ENCODE data around the gene ADPRS.

Gene ADPRS

DNA sequence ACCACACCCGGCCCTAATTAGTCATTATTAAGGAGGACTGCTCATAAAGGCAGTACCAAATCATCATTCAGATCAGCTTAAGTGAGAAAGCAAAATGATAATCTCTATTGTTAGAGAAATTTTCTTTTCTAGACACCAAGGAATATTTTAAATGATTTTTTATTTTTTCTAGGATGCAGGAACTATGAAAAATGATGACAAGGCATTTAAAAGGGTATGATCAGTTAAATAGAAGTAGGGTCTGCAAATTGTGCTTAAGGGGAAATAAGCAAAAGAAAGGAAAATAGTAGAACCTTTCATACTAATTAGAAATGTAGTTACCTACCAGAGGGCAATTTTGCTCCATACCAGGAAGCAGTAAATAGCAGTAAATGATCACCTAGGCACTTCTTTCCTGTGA, 26.4 kb upstream of the ADPRS start:
- Histone ChIP-seq H3K9me3 (no peaks in the 10 kb centered on the region), H3K4me1 (ENCODE audit: control insufficient read depth in 1 of 2, insufficient read depth in 1 of 2, low read depth in 1 of 2, low read length in 1 of 2) (peaks cover 0 to 7% of the 10 kb centered on the region in 2 experiments), H3K4me3 (ENCODE audit: low read depth in 1 of 2, low read length in 1 of 2) (no peak overlapping the region), H3K27me3 (no peaks in the 10 kb centered on the region), H3K27ac (no peak overlapping the region), H3K36me3 (no peaks in the 10 kb centered on the region)
- TF ChIP-seq, protein P1, sequence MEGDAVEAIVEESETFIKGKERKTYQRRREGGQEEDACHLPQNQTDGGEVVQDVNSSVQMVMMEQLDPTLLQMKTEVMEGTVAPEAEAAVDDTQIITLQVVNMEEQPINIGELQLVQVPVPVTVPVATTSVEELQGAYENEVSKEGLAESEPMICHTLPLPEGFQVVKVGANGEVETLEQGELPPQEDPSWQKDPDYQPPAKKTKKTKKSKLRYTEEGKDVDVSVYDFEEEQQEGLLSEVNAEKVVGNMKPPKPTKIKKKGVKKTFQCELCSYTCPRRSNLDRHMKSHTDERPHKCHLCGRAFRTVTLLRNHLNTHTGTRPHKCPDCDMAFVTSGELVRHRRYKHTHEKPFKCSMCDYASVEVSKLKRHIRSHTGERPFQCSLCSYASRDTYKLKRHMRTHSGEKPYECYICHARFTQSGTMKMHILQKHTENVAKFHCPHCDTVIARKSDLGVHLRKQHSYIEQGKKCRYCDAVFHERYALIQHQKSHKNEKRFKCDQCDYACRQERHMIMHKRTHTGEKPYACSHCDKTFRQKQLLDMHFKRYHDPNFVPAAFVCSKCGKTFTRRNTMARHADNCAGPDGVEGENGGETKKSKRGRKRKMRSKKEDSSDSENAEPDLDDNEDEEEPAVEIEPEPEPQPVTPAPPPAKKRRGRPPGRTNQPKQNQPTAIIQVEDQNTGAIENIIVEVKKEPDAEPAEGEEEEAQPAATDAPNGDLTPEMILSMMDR (IDR thresholded peaks at IDR 0.05): no peak

DNA sequence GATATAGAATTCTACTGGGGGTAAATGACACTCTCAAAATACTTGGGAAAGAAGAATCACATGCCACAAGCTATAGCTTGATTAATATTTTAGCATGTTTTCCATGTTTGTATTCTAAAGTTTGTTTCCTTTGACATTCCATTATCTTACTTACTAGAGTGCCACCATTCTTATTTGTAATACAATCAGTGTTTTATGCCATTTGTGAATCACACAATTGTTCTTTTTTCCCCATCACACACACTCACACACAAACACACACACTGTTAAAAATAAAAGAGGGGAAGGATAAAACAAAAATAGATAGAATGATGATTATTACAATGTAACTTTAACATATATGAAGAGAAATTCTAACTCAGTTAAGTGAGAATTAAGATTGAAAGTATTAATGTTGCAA, 20.8 kb upstream of the ADPRS start:
- H3K27ac ChIP-seq: no peak overlapping the region
- H3K27me3 ChIP-seq: no peaks in the 10 kb centered on the region
- no peak overlapping the region for H3K4me3 ChIP-seq (ENCODE audit: low read depth in 1 of 2, low read length in 1 of 2)
- peaks cover 5% of the 10 kb centered on the region for H3K9me3 ChIP-seq
- H3K36me3 ChIP-seq: no peaks in the 10 kb centered on the region
- TF ChIP-seq, protein P1 (IDR thresholded peaks at IDR 0.05): no peak
- H3K4me1 ChIP-seq (ENCODE audit: control insufficient read depth in 1 of 2, insufficient read depth in 1 of 2, low read depth in 1 of 2, low read length in 1 of 2): no peaks in the 10 kb centered on the region

DNA sequence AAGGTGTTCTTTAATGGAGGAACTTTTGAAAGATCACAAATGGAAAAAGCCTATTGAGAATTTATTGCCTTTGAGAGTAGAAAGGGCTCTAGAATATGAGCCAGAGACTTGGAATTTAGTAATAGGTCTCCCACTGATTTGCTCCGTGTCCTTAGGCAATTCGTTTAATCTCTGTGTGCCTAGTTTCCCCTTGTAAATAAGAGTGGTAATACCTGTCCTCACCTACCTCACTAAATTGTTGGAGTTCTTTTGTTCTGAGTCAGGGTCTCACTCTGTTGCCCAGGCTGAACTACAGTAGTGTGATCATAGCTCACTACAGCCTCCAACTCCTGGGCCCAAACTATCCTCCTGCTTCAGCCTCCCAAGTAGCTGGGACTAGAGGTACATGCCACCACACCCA, 19.8 kb upstream of the ADPRS start:
- TF ChIP-seq, protein P1 (IDR thresholded peaks at IDR 0.05): no peak

DNA sequence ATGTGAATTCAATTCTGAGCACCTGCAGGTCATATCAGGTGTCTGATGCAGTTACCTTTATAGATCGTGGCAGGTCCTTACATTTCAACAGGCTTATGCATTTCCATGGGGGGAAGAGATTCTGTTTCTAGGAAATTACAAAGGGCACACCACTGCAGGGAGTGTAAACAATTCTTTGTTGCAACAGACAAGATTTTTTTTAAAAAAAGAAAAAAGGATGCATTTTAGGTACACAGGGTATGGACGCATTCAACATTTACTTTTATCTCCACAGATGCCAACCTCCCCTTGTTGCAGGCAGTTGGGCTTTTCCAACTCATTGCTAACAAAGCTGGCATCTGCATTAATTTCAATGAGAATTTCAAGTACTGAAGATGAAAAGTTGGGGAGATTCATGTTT, 18.3 kb upstream of the ADPRS start:
- H3K4me3 ChIP-seq (ENCODE audit: low read depth in 1 of 2, low read length in 1 of 2): no peak overlapping the region
- TF ChIP-seq, protein P1 (IDR thresholded peaks at IDR 0.05): no peak
- no peaks in the 10 kb centered on the region for H3K27me3 ChIP-seq
- peaks cover 12 to 14% of the 10 kb centered on the region in 2 experiments for H3K4me1 ChIP-seq (ENCODE audit: control insufficient read depth in 1 of 2, insufficient read depth in 1 of 2, low read depth in 1 of 2, low read length in 1 of 2)
- H3K27ac ChIP-seq: no peak overlapping the region
- H3K36me3 ChIP-seq: no peaks in the 10 kb centered on the region
- H3K9me3 ChIP-seq: peaks cover 5% of the 10 kb centered on the region

More for the DNA sequence above, 19.8 kb upstream of the ADPRS start:
- H3K27ac ChIP-seq: no peak overlapping the region
- H3K27me3 ChIP-seq: no peaks in the 10 kb centered on the region
- no peaks in the 10 kb centered on the region for H3K36me3 ChIP-seq
- no peak overlapping the region for H3K4me3 ChIP-seq (ENCODE audit: low read depth in 1 of 2, low read length in 1 of 2)
- H3K4me1 ChIP-seq (ENCODE audit: control insufficient read depth in 1 of 2, insufficient read depth in 1 of 2, low read depth in 1 of 2, low read length in 1 of 2): peaks cover 0 to under 1% of the 10 kb centered on the region in 2 experiments
- H3K9me3 ChIP-seq: peaks cover 5% of the 10 kb centered on the region

DNA sequence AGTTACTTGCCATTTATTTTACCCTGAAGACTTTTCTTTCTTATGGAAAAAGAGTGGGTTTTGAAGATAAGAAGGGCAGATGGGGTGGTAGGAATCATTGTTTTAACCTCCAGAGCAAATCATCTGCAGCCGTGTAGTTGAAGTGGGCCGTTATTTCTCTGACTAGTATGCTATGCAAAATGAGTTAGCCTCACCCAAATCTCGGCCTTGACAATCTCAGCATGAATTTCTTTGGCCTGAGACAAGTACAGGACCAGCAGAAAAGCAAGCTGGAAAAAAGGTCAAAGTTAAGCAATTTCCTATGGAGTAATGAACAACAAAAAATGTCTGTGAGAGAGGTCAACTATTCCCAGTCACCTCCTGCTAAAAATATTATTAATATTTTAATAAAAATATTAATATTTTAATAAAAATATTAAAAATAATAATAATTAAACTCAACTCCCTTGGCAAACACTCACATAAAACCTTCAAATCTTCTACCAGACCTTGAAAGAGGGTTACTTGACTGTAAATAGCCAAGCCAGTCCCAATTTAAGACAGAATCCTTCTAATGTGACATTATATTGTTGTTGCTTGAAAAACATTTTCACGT, 11.6 kb upstream of the ADPRS start:
- TF ChIP-seq, protein P1 (IDR thresholded peaks at IDR 0.05): no peak
- no peak overlapping the region for H3K27ac ChIP-seq

More for the DNA sequence above, 11.6 kb upstream of the ADPRS start:
- H3K36me3 ChIP-seq: no peaks in the 10 kb centered on the region
- no peaks in the 10 kb centered on the region for H3K27me3 ChIP-seq
- H3K4me3 ChIP-seq (ENCODE audit: low read depth in 1 of 2, low read length in 1 of 2): no peak overlapping the region
- H3K4me1 ChIP-seq (ENCODE audit: control insufficient read depth in 1 of 2, insufficient read depth in 1 of 2, low read depth in 1 of 2, low read length in 1 of 2): peaks cover 17 to 23% of the 10 kb centered on the region in 2 experiments
- H3K9me3 ChIP-seq: no peaks in the 10 kb centered on the region
